ENCODE data around the gene ANKH.

GRCh38 chr5:14838396-14839319 is 32.9 kb downstream of the ANKH start:
- TF ChIP-seq CTCF (IDR thresholded peaks at IDR 0.05): no peak
- no peak for TF ChIP-seq GABPB1 (CRISPR knock-in tag; IDR thresholded peaks at IDR 0.05)
- TF ChIP-seq ESRRA (CRISPR knock-in tag; IDR thresholded peaks at IDR 0.05; ENCODE audit: borderline replicate concordance): no peak
- TF ChIP-seq ATF3 (CRISPR knock-in tag; conservative IDR thresholded peaks at IDR 0.05): no peak
- TF ChIP-seq RELA (CRISPR knock-in tag; IDR thresholded peaks at IDR 0.05; ENCODE audit: borderline replicate concordance): no peak
- no peak for TF ChIP-seq NR1H2 (CRISPR knock-in tag; IDR thresholded peaks at IDR 0.05)
- no peak for TF ChIP-seq MAX (CRISPR knock-in tag; IDR thresholded peaks at IDR 0.05)
- TF ChIP-seq MXD4 (CRISPR knock-in tag; IDR thresholded peaks at IDR 0.05; ENCODE audit: borderline replicate concordance): no peak
- no peak for TF ChIP-seq ATF2 (CRISPR knock-in tag; IDR thresholded peaks at IDR 0.05; ENCODE audit: borderline replicate concordance, low read depth)
- TF ChIP-seq NR2C2 (CRISPR knock-in tag; IDR thresholded peaks at IDR 0.05): no peak
- TF ChIP-seq ATF6 (CRISPR knock-in tag; IDR thresholded peaks at IDR 0.05): no peak
- no peak for TF ChIP-seq EMX1 (CRISPR knock-in tag; IDR thresholded peaks at IDR 0.05)
